A673 (cell line): ENCODE data around the gene TMBIM1.

Experiments
- CTCF ChIP-seq: fragments of 300-800, 200-600 bp; sonication (generic); conservative IDR thresholded peaks from 2 replicates; pipeline ENCODE4 v1.5.1; 2017; ENCODE audit warnings: low read depth, mild to moderate bottlenecking, antibody characterized with exemption, low read length, moderate library complexity, mixed read lengths
- EZH2 ChIP-seq: fragments of 200-600 bp; sonication (generic); IDR thresholded peaks from 2 replicates; pipeline ENCODE4 v1.6.1; 2017; ENCODE audit warnings: borderline replicate concordance, low read depth, mild to moderate bottlenecking, mixed read lengths, antibody characterized with exemption, low read length; ENCODE audit not compliant: poor library complexity, severe bottlenecking

GRCh38 chr2:218269900-218270720, 22.2 kb downstream of the TMBIM1 start, which contains the start of the genes AAMP and PNKD:
- TF ChIP-seq CTCF, result 0 out of 2 replicates have a peak, but pooled peaks have one; percentile 18
- TF ChIP-seq EZH2, result no peak
